T-helper 1 cell (primary cell): ENCODE measurements around the gene NRARP.
A peak's percentile ranks its signal among the peaks of the same experiment; 100 is the strongest.

ENCODE experiments used
- DNase-seq, 5 donors: peaks; one replicate each; pipeline ENCODE4 v3.0.0-alpha.2; 2012 to 2020

The NRARP gene

DNA sequence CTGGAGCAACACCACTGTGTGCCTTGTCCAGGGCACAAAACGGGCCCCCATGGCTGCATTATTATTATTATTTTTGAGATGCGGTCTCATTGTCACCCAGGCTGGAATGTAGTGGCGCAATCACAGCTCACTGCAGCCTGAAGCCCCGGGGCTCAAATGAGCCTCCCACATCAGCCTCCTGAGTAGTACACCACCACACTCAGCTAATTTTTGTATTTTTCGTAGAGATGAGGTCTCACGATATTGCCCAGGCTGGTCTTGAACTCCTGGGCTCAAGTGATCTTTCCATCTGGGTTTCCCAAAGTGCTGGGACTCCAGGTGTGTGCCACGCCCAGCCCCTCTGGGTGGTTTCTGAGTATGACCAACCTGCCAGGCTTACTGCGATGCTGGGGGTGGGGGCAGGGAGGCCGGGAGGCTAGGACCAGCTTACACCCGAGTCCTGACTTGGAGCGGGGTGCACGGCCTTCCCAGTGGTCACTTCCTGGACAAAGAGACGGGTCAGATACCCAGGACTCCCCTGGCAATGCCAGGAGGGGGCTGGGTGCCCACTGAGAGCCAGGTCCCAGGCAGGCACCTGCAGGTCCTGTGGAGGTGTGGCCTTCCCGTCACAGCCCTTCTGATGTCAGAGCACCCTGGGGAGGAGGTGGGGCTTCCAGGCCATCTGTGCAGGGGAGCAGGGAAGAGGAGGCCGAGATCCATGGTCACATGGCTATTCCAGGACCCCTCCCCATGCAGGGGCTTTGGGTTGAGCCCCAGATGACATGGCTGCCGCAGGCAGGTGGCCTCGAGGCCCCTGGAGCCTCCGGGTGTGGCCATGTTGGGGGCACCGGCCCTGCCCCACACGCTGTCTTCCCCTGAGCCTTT, 8.3 kb upstream of the NRARP start:
- DNase-seq = no peak

DNA sequence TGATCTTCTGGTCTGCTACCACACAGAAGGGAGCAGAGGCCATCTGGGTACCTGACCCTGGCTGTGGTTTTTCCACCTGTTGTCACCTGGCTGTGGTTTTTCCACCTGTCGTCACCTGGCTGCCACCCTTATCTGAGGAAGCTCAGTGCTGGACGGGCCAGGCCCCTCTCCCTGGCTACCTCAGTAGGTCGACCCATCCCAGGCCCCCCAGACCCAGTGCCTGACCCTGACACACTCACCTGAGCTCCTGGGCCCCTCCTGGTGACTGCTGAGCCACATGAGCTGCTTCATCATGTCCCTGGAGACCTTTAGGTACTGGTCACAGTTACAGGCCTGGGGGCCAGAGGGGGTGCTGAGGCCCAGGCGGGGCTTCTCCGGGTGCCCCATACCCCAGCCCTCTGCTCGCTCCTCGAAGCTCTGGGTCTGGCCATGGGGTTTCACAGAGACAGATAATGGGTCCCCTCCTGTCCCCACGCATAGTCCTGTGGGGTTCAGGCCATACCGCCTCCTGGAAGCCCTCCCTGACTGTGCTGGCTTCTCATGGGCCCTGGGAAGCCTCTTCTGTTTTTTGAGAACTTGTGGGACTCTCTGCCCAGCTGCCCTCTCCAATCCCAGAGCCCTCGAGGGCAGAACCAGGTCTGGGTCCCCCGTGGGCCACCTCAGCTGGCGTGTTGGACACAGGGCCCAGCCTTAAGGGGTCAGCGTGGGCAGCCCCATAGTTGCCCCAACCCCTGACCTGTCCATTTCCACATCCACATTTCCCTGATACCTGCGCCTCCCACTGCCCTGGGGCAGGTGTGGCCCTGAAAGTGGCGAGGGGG, 7.5 kb upstream of the NRARP start:
- DNase-seq = no peak

DNA sequence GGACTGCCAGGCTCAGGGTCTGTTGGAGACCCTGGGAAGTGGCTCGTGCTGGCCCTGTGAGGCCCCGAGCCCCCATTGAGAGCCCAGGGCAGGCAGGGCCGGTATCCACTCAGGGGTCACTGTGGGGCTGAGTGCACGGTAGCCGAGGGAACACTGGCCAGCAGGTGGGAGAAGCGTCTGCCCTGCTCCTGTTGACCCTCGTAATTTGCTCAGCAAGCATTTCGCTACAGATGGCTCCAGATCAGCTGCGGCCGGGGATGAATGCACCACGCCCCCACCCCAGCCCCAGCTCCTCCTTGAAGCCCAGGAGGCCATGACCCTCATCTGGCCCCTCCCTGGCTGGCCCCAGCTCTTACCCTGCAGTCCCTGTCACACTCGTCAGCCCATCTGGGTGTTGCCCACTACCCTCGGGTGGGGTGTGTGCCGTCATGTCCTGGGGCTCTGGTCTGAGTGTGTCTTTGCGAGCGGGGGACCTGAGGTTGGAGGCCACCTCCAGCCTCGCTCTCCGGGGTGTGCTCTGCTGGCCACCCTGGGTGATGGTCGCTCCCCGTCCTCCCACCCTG, 6.1 kb upstream of the NRARP start:
- no peak for DNase-seq

GRCh38 chr9:137307255-137308056, 5.4 kb upstream of the NRARP start:
- DNase-seq = peak in 1 of 5 donors; percentile 12

- DNase-seq = no peak
These were observed 4.8 kb upstream of the NRARP start for GRCh38 chr9:137306850-137307254.

DNA sequence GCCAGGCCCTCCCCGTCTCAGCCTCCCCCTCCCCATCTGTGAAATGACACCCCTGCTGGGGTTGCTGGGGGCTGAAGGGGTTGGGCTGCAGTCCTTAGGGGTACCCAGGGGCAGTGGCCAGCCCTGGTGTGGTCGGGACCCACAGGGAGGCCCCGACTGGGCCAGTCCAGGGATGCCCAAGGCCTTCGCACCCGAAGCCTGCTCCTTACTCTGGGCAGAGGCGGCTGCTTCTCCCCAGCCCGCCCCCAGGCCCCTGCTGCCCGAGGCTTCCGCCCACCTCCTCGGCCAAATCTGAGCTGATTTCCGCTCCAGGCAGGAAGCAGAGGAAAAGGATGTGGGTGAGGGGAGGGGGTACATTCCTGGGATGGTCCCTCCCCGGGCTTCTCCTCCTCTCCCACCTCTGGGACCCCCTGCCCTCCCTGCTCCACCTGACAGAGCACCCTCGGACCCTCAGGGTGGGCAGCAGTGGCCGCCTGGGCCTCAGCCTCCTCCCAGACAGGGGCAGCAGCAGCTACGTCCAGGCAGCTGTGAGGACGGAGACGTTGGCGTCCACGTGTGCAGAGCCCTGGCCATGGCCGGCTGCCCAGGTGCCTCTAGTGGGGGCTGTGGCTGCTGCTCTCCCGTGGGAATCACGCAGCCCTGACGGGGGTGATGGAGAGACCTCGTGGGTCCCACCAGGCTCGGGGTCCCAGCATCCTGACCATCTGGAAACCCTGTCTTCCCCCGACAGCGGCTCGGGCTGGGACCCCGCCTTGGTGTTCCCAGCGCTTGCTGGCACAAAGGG, 4.2 kb upstream of the NRARP start:
- DNase-seq = no peak

- DNase-seq = no peak
These were observed 3.7 kb upstream of the NRARP start for GRCh38 chr9:137305798-137306065.

DNA sequence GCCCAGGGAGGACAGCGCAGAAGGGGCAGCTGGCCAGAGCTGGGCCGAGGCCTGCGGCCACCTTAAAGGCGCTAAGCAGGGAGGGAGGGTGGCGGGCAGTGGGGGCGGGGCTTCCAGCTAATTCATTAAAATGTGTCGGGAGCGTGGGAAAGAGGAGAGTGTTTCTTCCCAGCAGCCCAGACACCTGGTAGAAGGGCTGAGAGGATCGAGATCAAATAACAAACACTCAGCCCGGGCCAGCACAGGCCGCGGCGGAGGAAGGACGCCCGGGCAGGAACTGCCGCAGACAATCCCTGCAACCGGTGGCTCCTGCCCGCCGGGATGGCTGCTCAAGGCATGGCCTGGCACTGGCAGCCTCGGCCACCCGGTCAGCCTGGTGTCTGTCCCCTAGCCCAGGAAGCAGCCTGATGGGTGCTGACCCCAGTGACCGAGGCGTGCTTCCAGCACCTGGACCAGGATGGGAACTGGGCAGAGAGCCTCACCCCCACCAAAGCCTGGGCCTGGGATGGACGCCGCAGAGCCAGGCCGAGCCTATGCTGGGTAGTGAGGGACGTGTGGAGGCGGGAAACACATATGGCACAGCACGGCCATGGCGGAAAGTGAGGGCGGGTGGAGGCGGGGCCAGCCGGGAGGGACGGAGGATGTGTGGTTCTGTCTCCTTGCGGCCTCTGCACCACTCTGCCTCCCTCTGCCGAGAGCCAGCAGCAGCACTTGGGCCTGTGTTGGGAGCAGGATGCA, 3.2 kb upstream of the NRARP start:
- DNase-seq = peak in 4 of 5 donors; percentile 38 to 76 (median 52)

DNA sequence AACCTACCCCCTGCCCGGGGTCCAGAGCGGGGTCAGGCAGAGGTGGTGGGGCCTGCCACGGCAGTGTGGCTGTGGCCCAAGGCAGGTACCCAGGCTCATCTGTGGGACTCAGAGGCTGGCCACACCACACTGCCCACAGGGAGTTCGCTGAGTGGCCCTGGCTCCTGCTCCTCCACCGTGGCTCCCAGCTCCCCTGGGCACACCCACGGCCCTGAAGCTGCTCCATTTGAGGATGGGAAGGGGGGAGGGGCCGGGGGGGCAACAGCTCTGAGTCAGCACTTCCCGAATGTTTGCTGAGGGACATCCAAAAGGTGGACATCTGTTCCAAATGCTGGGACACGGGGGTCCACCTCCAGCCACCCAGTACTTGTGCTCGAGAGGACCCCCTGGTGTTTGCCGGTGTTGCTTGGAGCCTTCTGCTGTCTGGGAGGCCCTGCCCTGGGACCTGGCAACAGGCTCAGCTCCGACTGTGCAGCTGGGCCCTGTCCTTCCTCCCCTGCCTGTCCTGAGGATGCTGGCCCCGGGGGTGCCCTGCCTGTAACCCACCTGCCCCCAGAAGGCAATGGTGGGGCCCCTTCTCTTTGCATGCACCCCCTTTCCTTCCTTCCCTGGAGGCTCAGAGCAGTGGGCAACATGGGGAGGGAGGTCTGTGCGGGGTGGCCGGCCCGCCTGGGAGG, 2.5 kb upstream of the NRARP start:
- DNase-seq = peak in 1 of 5 donors; percentile 15

- peak in 1 of 5 donors; percentile 17 for DNase-seq
These were observed 1.9 kb upstream of the NRARP start for GRCh38 chr9:137303893-137304382.

DNA sequence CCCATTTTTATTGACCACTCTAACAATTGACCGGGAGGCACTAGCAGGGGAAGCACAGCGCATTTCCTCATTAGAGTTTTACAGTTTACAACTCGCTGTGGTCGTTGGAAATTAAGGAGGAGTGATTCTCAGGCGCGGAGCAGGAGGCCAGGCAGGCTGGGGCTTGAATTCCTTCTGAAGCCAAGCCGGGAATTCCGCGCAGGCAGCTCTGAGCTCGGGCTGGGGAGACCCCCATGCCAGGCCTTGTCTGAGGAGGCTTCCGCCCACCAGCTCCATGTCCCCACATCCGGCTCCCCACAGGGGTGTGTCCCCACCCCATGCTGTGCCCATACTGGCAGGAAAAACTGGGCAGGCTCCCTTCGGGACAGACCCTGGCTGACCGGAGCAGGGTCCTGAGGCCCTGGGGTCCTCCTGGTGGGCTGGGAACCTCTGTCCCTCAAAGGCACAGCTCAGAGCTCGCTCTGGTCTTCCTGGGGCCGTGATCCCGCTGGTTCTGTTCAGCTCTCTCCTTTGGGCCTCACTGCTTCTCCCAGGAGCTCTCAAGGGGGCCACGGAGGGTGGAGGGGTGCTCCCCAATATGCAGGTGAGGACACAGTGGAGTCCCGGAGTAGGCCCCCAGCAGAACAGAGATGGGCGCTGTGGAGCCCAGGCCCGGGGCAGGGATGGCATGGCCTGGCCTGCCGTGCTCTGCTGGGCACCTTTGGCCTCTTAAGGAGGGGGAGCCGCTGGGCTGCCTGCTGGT, 1.3 kb upstream of the NRARP start:
- peak in 1 of 5 donors; percentile 8 for DNase-seq

DNA sequence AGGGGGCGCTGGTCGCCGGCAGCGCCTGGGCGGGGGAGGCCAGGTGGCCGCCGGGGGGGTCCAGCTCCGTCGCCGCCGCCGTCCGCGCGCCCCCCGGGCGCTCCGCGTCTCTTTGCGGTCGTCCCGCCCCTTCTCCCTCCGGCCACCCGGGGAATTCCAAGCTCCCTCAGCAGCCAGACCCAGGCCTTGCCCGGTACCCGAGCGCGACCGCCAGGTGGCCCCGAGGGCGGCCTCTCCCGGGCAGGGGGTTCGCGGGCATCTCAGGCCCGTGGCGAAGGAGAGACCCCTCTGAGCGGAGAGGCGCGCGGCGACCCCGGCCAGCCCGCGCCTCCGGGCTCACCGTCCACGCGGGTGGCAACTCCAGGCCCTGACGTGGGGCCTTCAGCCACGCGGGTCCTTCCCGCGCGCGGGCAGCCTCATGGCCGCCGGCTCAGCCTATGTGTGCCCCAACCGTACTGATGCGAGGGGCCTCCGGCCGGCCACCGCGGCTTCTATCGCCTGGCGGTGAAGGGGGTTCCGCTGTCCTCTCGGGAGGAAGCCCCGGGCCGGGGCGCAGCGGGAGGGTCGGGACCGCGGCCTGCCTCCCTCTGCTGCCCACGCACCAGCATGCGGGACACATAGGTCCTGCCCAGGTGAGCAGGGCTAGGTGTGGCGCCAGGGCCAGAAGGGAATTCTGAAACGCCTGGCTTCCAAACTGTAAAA, 529 bp upstream of the NRARP start:
- DNase-seq = no peak

DNA sequence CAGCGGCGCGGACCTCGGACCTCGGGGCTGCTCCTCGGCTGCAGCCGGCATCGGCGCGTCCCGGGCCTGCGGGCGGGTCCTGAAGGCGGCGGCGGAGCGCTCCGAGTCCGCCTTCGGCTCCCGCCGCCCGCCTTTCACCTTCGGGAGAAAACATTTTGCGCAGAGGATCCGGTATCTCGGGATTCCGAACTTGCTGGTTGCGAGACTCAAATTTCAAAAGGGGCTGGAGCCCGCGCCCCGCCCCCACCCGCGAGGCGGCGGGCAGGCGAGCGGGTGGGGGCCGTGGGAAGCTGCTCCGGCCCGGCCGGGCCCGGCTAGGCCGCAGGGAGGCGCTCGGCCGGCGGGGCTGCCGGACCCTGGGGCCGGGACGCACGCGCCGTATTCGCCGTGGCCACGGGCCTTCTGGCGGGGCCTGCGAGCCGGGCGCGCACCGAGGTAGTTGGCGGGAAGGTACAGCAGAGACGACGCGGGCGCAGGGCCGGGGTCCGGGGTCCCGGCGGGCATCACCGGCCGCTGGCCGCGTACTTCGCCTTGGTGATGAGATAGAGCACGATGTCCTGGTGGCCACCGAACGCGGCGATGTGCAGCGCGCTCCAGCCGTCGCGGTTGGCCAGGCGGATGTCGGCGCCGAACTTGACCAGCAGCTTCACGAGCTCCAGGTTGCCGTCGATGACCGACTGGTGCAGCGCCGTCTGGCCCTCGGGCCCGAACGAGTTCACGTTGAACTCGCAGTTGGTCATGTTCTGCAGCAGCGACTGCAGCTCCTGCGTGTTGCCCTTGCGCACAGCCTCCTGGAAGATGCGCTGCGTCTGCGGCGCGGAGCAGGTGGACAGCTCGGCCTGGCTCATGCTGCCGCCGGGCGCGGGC, 757 bp downstream of the NRARP start:
- peak in 2 of 5 donors; percentile 6 to 15 for DNase-seq

DNA sequence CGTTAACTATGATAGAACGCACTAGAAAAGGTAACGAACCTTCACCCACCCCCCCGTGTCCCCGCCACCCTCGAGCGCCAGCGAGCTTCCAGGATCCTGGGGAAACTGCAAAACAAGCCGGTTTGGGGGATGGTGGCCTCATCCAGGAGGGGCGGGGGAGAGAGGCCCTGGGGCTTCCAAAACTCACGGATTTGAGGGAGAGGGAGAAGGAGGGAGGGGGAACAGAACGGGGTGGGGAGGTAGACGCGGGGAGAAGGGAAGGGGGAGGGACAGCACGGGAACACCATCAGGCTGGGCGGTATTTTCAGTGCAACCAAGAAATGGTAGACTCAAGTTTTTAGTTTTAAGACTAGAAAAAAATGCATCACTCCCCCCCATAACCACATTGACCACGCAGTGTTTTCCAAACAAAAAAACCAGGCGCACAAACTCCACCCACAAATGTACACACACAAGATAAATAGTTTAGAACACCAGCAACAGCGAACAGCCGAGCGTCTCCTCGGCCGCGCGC, 1.4 kb downstream of the NRARP start:
- DNase-seq = no peak

DNA sequence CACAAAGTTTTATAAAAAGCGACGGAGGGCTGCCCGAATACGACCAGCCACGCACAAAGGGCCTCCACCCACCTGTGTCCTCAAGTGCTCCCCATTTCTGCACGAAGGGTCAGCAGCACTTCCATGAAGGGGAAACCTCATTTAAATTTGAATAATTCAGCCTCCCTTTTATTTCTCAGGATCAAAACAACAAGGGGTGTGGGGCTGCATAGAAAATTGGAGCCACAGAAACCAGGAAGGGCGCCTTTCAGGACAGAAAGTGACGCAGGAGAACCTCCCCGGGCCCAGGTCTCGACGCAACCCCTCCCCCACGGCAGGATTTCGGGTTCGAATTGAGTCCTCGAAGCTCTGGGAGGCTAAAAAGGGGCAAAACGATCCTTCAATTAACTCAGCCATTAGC, 2.1 kb downstream of the NRARP start:
- no peak for DNase-seq

DNA sequence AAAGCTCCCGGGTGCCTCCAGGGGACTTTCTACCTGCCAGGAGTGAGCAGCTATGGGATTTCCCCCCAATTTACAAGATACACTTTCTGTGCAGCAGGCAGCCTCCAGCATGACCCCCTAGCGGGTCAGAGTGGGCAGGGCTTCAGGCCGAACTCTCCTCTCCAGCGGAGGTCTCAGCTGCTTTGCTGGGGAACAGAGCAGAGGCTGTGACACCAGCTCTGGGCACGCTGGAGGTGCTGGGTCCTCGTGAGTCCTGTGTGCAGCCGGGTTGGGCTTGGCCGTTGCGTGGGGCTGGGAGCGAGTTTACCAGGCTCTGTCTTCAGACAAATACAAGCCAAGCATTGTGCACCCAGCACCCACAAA, 2.9 kb downstream of the NRARP start:
- no peak for DNase-seq

GRCh38 chr9:137298401-137299202, 3.5 kb downstream of the NRARP start:
- no peak for DNase-seq
